Measurements from ENCODE around the gene MAFF. TPM values are rescaled to one million over a fixed set of nuclear protein-coding genes. Genes with fewer than 3 reads are reported as not detected.

The MAFF gene
- total and polyA plus RNA-seq, 9 of the 15 experiments (the other 6 are each of a cell fraction or from before 2014, with no cell fraction given), result 0.51 to 8.0 (median 5.4) TPM

- peak; percentile 96 for TF ChIP-seq ATF7 (IDR thresholded peaks at IDR 0.05)
- no peak for TF ChIP-seq ARID2 (IDR thresholded peaks at IDR 0.05)
- TF ChIP-seq ZNF561 (CRISPR knock-in tag; conservative IDR thresholded peaks at IDR 0.05), result no peak
- TF ChIP-seq ZNF699 (CRISPR knock-in tag; IDR thresholded peaks at IDR 0.05; ENCODE audit: insufficient replicate concordance), result no peak
- no peak for TF ChIP-seq E4F1 (CRISPR knock-in tag; IDR thresholded peaks at IDR 0.05; ENCODE audit: borderline replicate concordance)
- TF ChIP-seq MEIS2 (IDR thresholded peaks at IDR 0.05; ENCODE audit: partially characterized antibody), result no peak
- TF ChIP-seq OTX1 (CRISPR knock-in tag; IDR thresholded peaks at IDR 0.05), result no peak
- TF ChIP-seq ATF3 (IDR thresholded peaks at IDR 0.05), result peak; percentile 99
- no peak for TF ChIP-seq ATF3 (CRISPR knock-in tag; conservative IDR thresholded peaks at IDR 0.05)
- no peak for TF ChIP-seq ARNT (IDR thresholded peaks at IDR 0.05)
- TF ChIP-seq TBP (optimal IDR thresholded peaks at IDR 0.05; ENCODE audit: low read depth, low read length), result peak; percentile 75
- no peak for TF ChIP-seq SIN3A (IDR thresholded peaks at IDR 0.05; ENCODE audit: borderline replicate concordance in 2 of 2, control insufficient read depth in 1 of 2, low read depth in 2 of 2, low read length in 2 of 2)
- no peak for TF ChIP-seq ZNF311 (CRISPR knock-in tag; IDR thresholded peaks at IDR 0.05)
- TF ChIP-seq MIER1 (IDR thresholded peaks at IDR 0.05; ENCODE audit: low read depth), result no peak
- TF ChIP-seq HDAC1 (IDR thresholded peaks at IDR 0.05), result peak in 1 of 2 experiments; percentile 38; a peak in 2 of 4 replicates
- TF ChIP-seq KLF6 (CRISPR knock-in tag; IDR thresholded peaks at IDR 0.05; ENCODE audit: borderline replicate concordance), result no peak
- peak; percentile 82 for TF ChIP-seq POLR2H (tag; IDR thresholded peaks at IDR 0.05; ENCODE audit: low read depth)
- no peak for TF ChIP-seq E2F6 (IDR thresholded peaks at IDR 0.05; ENCODE audit: borderline replicate concordance in 1 of 2, extremely low read depth in 1 of 2, insufficient read depth in 1 of 2, insufficient read length in 1 of 2, low read depth in 1 of 2, low read length in 1 of 2, poor library complexity in 1 of 2, severe bottlenecking in 1 of 2)
- no peak for TF ChIP-seq FOXK1 (CRISPR knock-in tag; IDR thresholded peaks at IDR 0.05; ENCODE audit: borderline replicate concordance)
- no peak for TF ChIP-seq SMARCA4 (IDR thresholded peaks at IDR 0.05)
- TF ChIP-seq LEF1 (IDR thresholded peaks at IDR 0.05), result no peak
- TF ChIP-seq POLR3G (IDR thresholded peaks at IDR 0.05; ENCODE audit: extremely low read depth, insufficient read length, insufficient replicate concordance), result no peak
Observed at GRCh38 chr22:38201711-38202436, at the start of gene MAFF (continued).
